Neural cell (in vitro differentiated cells): ENCODE data around the gene NADK. TPM values are rescaled to one million over a fixed set of nuclear protein-coding genes. Genes with fewer than 3 reads are reported as not detected.

Experiments used
- H2AFZ ChIP-seq: fragments of 200-600, 300-800 bp; sonication (generic), shearing (Covaris generic); 2 replicates; pipeline ENCODE4 v1.6.0; 2014; ENCODE audit warnings: low read depth, mild to moderate bottlenecking, antibody characterized with exemption, low read length, moderate library complexity
- H3F3A ChIP-seq: fragments of 200-600 bp; shearing (Covaris generic); 2 replicates; pipeline ENCODE4 v1.6.1; 2016; ENCODE audit warnings: mild to moderate bottlenecking, moderate library complexity, mixed read lengths, antibody characterized with exemption, low read length; ENCODE audit not compliant: insufficient read depth, poor library complexity, severe bottlenecking
- H3K27ac ChIP-seq: fragments of 200-600, 300-800 bp; sonication (generic), shearing (Covaris generic); 2 replicates; pipeline ENCODE4 v1.5.1; 2014; ENCODE audit warnings: mild to moderate bottlenecking, low read length, moderate library complexity
- H3K27me3 ChIP-seq: fragments of 300-800, 200-600 bp; sonication (generic), shearing (Covaris generic); 2 replicates; pipeline ENCODE4 v1.6.0; 2014; ENCODE audit warnings: mild to moderate bottlenecking, low read depth, low read length, moderate library complexity; ENCODE audit not compliant: insufficient read depth
- H3K36me3 ChIP-seq: fragments of 300-800, 200-600 bp; sonication (generic), shearing (Covaris generic); 2 replicates; pipeline ENCODE4 v1.5.1; 2014; ENCODE audit warnings: mild to moderate bottlenecking, antibody characterized with exemption, low read length, moderate library complexity; ENCODE audit not compliant: insufficient read depth
- H3K4me2 ChIP-seq: fragments of 300-800, 200-600 bp; sonication (generic), shearing (Covaris generic); 2 replicates; pipeline ENCODE4 v1.6.0; 2014; ENCODE audit warnings: mild to moderate bottlenecking, low read length
- H3K4me3 ChIP-seq: fragments of 300-800, 200-600 bp; sonication (generic), shearing (Covaris generic); 2 replicates; pipeline ENCODE4 v1.5.1; 2014; ENCODE audit warnings: mild to moderate bottlenecking, low read length, moderate library complexity
- H3K79me2 ChIP-seq: fragments of 200-600 bp; shearing (Covaris generic); replicated peaks from 2 replicates; pipeline ENCODE4 v1.6.0; 2014; ENCODE audit warnings: mild to moderate bottlenecking, low read length, moderate library complexity; ENCODE audit not compliant: insufficient read depth
- H3K9ac ChIP-seq: fragments of 300-800, 200-600 bp; sonication (generic), shearing (Covaris generic); 2 replicates; pipeline ENCODE4 v1.6.1; 2016; ENCODE audit warnings: mild to moderate bottlenecking, low read length, mixed read lengths
- H3K9me2 ChIP-seq: fragments of 200-600 bp; shearing (Covaris generic); 2 replicates; pipeline ENCODE4 v1.6.1; 2016; ENCODE audit warnings: mild to moderate bottlenecking, low read length, mixed read lengths; ENCODE audit not compliant: insufficient read depth
- H3K9me3 ChIP-seq: fragments of 200-600, 300-800 bp; sonication (generic), shearing (Covaris generic); 2 replicates; pipeline ENCODE4 v1.6.1; 2016; ENCODE audit warnings: mild to moderate bottlenecking, mixed run types, low read length, moderate library complexity, mixed read lengths
- H4K20me1 ChIP-seq: fragments of 200-600 bp; shearing (Covaris generic); 2 replicates; pipeline ENCODE4 v1.6.1; 2016; ENCODE audit warnings: mild to moderate bottlenecking, mixed run types; ENCODE audit not compliant: insufficient read depth
- EP300 ChIP-seq: fragments of 450-650 bp; conservative IDR thresholded peaks from 2 replicates; pipeline ENCODE4 v1.6.1; 2014; ENCODE audit warnings: antibody characterized with exemption, mild to moderate bottlenecking, moderate library complexity; ENCODE audit not compliant: poor library complexity, severe bottlenecking
- EZH2 ChIP-seq: fragments of 200-600, 300-800 bp; shearing (Covaris generic), sonication (generic); IDR thresholded peaks from 2 replicates; pipeline ENCODE4 v1.6.1; 2014; ENCODE audit warnings: antibody characterized with exemption, low read length, borderline replicate concordance, mild to moderate bottlenecking; ENCODE audit not compliant: insufficient read depth, poor library complexity, severe bottlenecking
- MXI1 ChIP-seq: fragments of 450-650 bp; conservative IDR thresholded peaks from 2 replicates; pipeline ENCODE4 v1.6.1; 2014; ENCODE audit warnings: antibody characterized with exemption, mild to moderate bottlenecking; ENCODE audit not compliant: poor library complexity, severe bottlenecking
- POLR2AphosphoS5 ChIP-seq: IDR thresholded peaks from 2 replicates; pipeline ENCODE4 v1.6.1; 2012
- RAD21 ChIP-seq: fragments of 450-650 bp; conservative IDR thresholded peaks from 2 replicates; pipeline ENCODE4 v1.6.1; 2014; ENCODE audit warnings: antibody characterized with exemption, mild to moderate bottlenecking, moderate library complexity
- REST ChIP-seq: IDR thresholded peaks from 2 replicates; pipeline ENCODE4 v1.6.1; 2012; ENCODE audit warnings: borderline replicate concordance
- SMC3 ChIP-seq: fragments of 450-650 bp; conservative IDR thresholded peaks from 2 replicates; pipeline ENCODE4 v1.6.1; 2014; ENCODE audit warnings: antibody characterized with exemption, mild to moderate bottlenecking, moderate library complexity; ENCODE audit not compliant: poor library complexity
- TAF1 ChIP-seq: IDR thresholded peaks from 2 replicates; pipeline ENCODE4 v1.6.1; 2012; ENCODE audit warnings: low read depth
- polyA plus RNA-seq: library from polyadenylated mRNA; depleted of rRNA; stranded (reverse); fragments of >200 nt; gene quantifications from 2 replicates; pipeline ENCODE4 v1.2.3, GENCODE V29; 2014
- TF ChIP-seq, protein P1 (sequence below): fragments of 450-650 bp; IDR thresholded peaks from 2 replicates; pipeline ENCODE4 v1.5.1; 2014; ENCODE audit warnings: antibody characterized with exemption, mild to moderate bottlenecking, moderate library complexity; ENCODE audit not compliant: poor library complexity, severe bottlenecking

NADK gene
- polyA plus RNA-seq, 1 donor from 2014 or later: 38.5 TPM

DNA sequence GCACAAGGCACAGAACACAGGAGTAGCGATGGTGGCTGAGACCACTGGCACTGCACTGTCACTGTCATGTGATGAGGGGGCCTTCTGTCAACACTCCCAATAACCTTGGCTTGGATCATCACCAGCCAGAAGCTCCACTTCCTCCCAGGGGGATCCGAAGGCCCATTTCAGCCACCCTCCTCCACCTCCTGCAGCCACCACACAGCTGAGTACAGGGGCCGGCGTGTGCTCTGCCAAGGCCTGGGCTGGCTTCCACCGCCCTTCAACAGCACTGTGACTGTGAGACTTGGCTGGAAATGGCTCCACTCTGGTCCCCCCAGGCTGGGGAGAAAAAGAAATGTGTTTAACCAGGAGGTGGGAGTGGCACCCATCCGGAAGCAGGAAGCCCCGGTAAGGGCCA lies 9.9 kb upstream of the NADK start:
- H4K20me1 ChIP-seq: no peaks in the 10 kb centered on the region
- H3K36me3 ChIP-seq: peaks cover 6% of the 10 kb centered on the region
- H3K4me2 ChIP-seq: no peak overlapping the region
- no peaks in the 10 kb centered on the region for H3K27me3 ChIP-seq
- H3K4me3 ChIP-seq: no peak overlapping the region
- peaks cover 6% of the 10 kb centered on the region for H3K79me2 ChIP-seq
- no peaks in the 10 kb centered on the region for H3K9me2 ChIP-seq
- no peaks in the 10 kb centered on the region for H3F3A ChIP-seq
- H3K9ac ChIP-seq: no peak overlapping the region
- no peaks in the 10 kb centered on the region for H3K9me3 ChIP-seq
- no peak overlapping the region for H3K27ac ChIP-seq
- no peak for TF ChIP-seq REST
- no peak for TF ChIP-seq RAD21
- TF ChIP-seq EZH2: no peak
- TF ChIP-seq EP300: no peak
- TF ChIP-seq POLR2AphosphoS5: no peak
- no peak for TF ChIP-seq SMC3
- TF ChIP-seq MXI1: no peak
- TF ChIP-seq TAF1: no peak
- TF ChIP-seq, protein P1, sequence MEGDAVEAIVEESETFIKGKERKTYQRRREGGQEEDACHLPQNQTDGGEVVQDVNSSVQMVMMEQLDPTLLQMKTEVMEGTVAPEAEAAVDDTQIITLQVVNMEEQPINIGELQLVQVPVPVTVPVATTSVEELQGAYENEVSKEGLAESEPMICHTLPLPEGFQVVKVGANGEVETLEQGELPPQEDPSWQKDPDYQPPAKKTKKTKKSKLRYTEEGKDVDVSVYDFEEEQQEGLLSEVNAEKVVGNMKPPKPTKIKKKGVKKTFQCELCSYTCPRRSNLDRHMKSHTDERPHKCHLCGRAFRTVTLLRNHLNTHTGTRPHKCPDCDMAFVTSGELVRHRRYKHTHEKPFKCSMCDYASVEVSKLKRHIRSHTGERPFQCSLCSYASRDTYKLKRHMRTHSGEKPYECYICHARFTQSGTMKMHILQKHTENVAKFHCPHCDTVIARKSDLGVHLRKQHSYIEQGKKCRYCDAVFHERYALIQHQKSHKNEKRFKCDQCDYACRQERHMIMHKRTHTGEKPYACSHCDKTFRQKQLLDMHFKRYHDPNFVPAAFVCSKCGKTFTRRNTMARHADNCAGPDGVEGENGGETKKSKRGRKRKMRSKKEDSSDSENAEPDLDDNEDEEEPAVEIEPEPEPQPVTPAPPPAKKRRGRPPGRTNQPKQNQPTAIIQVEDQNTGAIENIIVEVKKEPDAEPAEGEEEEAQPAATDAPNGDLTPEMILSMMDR: no peak
- no peak overlapping the region for H2AFZ ChIP-seq

DNA sequence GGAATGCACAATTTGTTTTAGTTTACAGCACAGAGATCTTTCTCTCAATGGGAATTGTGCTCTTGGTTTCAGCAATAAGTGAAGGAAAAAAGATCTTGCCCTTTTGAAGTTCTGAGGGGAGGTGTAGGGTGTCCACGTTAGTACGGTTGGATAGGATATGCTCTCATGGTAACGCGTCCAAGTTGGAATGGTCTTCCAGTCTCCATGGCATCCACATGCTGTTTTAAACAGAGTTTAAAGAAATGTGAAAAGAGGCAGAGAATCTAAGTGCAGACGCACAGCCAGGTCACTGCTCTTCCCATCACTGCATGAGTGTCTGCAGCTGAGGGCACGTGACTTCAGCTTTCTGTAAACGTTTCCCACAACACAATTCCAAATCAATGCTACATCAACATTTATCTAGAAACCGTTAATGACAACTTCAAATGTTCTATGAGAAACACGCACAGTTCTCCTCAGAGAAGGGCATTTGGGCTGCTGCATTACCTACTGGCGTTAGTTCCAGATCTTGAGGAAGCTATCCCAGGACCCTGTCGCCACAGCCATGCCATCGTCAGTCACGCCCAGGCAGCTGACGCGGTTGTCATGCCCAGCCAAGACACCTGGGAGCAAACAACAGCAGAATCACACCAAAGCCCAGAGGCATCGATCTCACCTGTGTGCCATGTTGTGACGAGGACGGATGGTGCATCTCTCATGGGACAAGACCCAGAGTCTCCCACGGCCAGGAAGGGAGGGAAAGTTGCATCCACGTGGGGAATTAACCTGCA lies 8.8 kb upstream of the NADK start:
- Histone ChIP-seq H2AFZ (no peak overlapping the region), H3K79me2 (peaks cover 6% of the 10 kb centered on the region), H3K27me3 (no peaks in the 10 kb centered on the region), H3K36me3 (peaks cover 6% of the 10 kb centered on the region), H3K4me3 (no peak overlapping the region), H3K9me2 (no peaks in the 10 kb centered on the region), H3K4me2 (no peak overlapping the region), H3F3A (no peaks in the 10 kb centered on the region), H3K9ac (no peak overlapping the region), H3K27ac (no peak overlapping the region), H3K9me3 (no peaks in the 10 kb centered on the region), H4K20me1 (no peaks in the 10 kb centered on the region)
- TF ChIP-seq TAF1: no peak
- no peak for TF ChIP-seq RAD21
- TF ChIP-seq, protein P1: no peak
- TF ChIP-seq EP300: no peak
- TF ChIP-seq POLR2AphosphoS5: no peak
- TF ChIP-seq SMC3: no peak
- no peak for TF ChIP-seq EZH2
- TF ChIP-seq MXI1: no peak
- no peak for TF ChIP-seq REST
